IMR-90 (cell line): ENCODE data around the gene SEPTIN2. TPM values are rescaled to one million over a fixed set of nuclear protein-coding genes. Genes with fewer than 3 reads are reported as not detected.

Experiments
- ATAC-seq: fragments of 200-7000 bp; cut with Tn5 transposase; 2 replicates; pipeline ENCODE4 v1.9.1; 2020; ENCODE audit warnings: low read depth, mild to moderate bottlenecking, moderate library complexity
- BruUV-seq: library from RNA; stranded (reverse); fragments of 400-500 nt; replicated peaks from 2 replicates; lab custom pipeline; 2021; lab: Mats Ljungman, UMichigan
- CTCF ChIA-PET: fragments of 300-600 bp; formaldehyde crosslinking; extraction: SDS; loops from one replicate; lab custom pipeline; 2021; ENCODE audit warnings: antibody characterized with exemption; lab: Yijun Ruan, JAX
- POLR2A ChIA-PET: fragments of 300-600 bp; sonication (Branson Sonifier 250); formaldehyde crosslinking; loops from one replicate; lab custom pipeline; 2022; ENCODE audit warnings: antibody characterized with exemption; ENCODE audit not compliant: unreplicated experiment; lab: Charles Lee
- DNase-seq: peaks from one replicate; pipeline ENCODE4 v3.0.0; 2013
- H2AFZ ChIP-seq: replicated peaks from 2 replicates; pipeline ENCODE3; 2013; ENCODE audit warnings: low read length, mild to moderate bottlenecking; ENCODE audit not compliant: poor library complexity
- H2AK5ac ChIP-seq: 2 replicates; pipeline ENCODE4 v1.6.1; 2013; ENCODE audit warnings: low read depth, low read length, inconsistent platforms
- H2AK9ac ChIP-seq: replicated peaks from 2 replicates; pipeline ENCODE3; 2013; ENCODE audit warnings: mild to moderate bottlenecking, low read depth, low read length, moderate library complexity; ENCODE audit not compliant: poor library complexity
- H2BK120ac ChIP-seq: 2 replicates; pipeline ENCODE4 v1.6.1; 2013; ENCODE audit warnings: low read depth, low read length, inconsistent platforms
- H2BK15ac ChIP-seq: 3 replicates; pipeline ENCODE4 v1.6.1; 2013; ENCODE audit warnings: low read depth, low read length, inconsistent platforms
- H2BK20ac ChIP-seq: 2 replicates; pipeline ENCODE4 v1.6.1; 2013; ENCODE audit warnings: low read depth, mild to moderate bottlenecking, inconsistent platforms, low read length, moderate library complexity
- H2BK5ac ChIP-seq: 2 replicates; pipeline ENCODE4 v1.6.1; 2013; ENCODE audit warnings: mild to moderate bottlenecking, low read depth, low read length, inconsistent platforms; ENCODE audit not compliant: poor library complexity, severe bottlenecking
- H3K14ac ChIP-seq: replicated peaks from 2 replicates; pipeline ENCODE4 v1.6.1; 2013; ENCODE audit warnings: low read depth, low read length, inconsistent platforms
- H3K18ac ChIP-seq: 2 replicates; pipeline ENCODE4 v1.6.1; 2013; ENCODE audit warnings: low read depth, low read length, control low read depth
- H3K23ac ChIP-seq: 2 replicates; pipeline ENCODE4 v1.6.1; 2013; ENCODE audit warnings: low read depth, low read length, inconsistent platforms
- H3K27ac ChIP-seq: 2 replicates; pipeline ENCODE4 v1.5.1; 2013; ENCODE audit warnings: mild to moderate bottlenecking, control low read depth, low read length; ENCODE audit not compliant: insufficient read depth
- H3K27me3 ChIP-seq: 2 replicates; pipeline ENCODE4 v1.6.1; 2013; ENCODE audit warnings: low read length; ENCODE audit not compliant: control insufficient read depth, insufficient read depth
- H3K36me3 ChIP-seq: 2 replicates; pipeline ENCODE4 v1.6.1; 2013; ENCODE audit warnings: low read length, mixed read lengths; ENCODE audit not compliant: control insufficient read depth, insufficient read depth
- H3K4ac ChIP-seq: 2 replicates; pipeline ENCODE4 v1.6.1; 2013; ENCODE audit warnings: low read depth, low read length, inconsistent platforms
- H3K4me1 ChIP-seq: 2 replicates; pipeline ENCODE4 v1.6.1; 2013; ENCODE audit warnings: low read length, mixed read lengths; ENCODE audit not compliant: control insufficient read depth, insufficient read depth
- H3K4me2 ChIP-seq: 2 replicates; pipeline ENCODE4 v1.6.1; 2013; ENCODE audit warnings: low read depth, mild to moderate bottlenecking, control low read depth, low read length, moderate library complexity
- H3K4me3 ChIP-seq: 2 replicates; pipeline ENCODE4 v1.5.1; 2013; ENCODE audit warnings: low read depth, mild to moderate bottlenecking, control low read depth, low read length, moderate library complexity; ENCODE audit not compliant: insufficient read depth
- H3K56ac ChIP-seq: 2 replicates; pipeline ENCODE4 v1.6.1; 2013; ENCODE audit warnings: low read length, inconsistent platforms; ENCODE audit not compliant: insufficient read depth; ENCODE audit errors: extremely low read depth
- H3K79me1 ChIP-seq, 2 experiments: 2 replicates each; pipeline ENCODE4 v1.6.1; 2013; ENCODE audit warnings: low read length in 2 of 2, inconsistent platforms in 1 of 2, low read depth in 1 of 2
- H3K9ac ChIP-seq: 2 replicates; pipeline ENCODE4 v1.6.1; 2013; ENCODE audit warnings: low read depth, low read length, control low read depth
- H3K9me1 ChIP-seq: 2 replicates; pipeline ENCODE4 v1.6.1; 2013; ENCODE audit warnings: low read length, inconsistent platforms; ENCODE audit not compliant: insufficient read depth
- H3K9me3 ChIP-seq: 2 replicates; pipeline ENCODE4 v1.6.1; 2013; ENCODE audit warnings: low read length; ENCODE audit not compliant: control insufficient read depth, insufficient read depth
- H4K20me1 ChIP-seq: 2 replicates; pipeline ENCODE4 v1.6.1; 2013; ENCODE audit warnings: low read length, inconsistent platforms; ENCODE audit not compliant: insufficient read depth
- H4K5ac ChIP-seq: 2 replicates; pipeline ENCODE4 v1.6.1; 2013; ENCODE audit warnings: mild to moderate bottlenecking, low read depth, low read length, control low read depth
- H4K8ac ChIP-seq, 2 experiments: 2 replicates each; pipeline ENCODE4 v1.6.1; 2013; ENCODE audit warnings: low read depth in 2 of 2, low read length in 2 of 2, control low read depth in 1 of 2, inconsistent platforms in 1 of 2
- H4K91ac ChIP-seq: 2 replicates; pipeline ENCODE4 v1.6.1; 2013; ENCODE audit warnings: low read depth, low read length, inconsistent platforms; ENCODE audit not compliant: insufficient read depth
- BHLHE40 ChIP-seq: fragments of 150-350 bp; IDR thresholded peaks from 2 replicates; pipeline ENCODE4 v1.6.1; 2016; ENCODE audit warnings: mild to moderate bottlenecking, low read depth, low read length
- CEBPB ChIP-seq: IDR thresholded peaks from 2 replicates; pipeline ENCODE4 v1.6.1; 2012; ENCODE audit warnings: low read depth, low read length, improper control_type of control experiment
- CHD1 ChIP-seq: IDR thresholded peaks from 2 replicates; pipeline ENCODE4 v1.6.1; 2012; ENCODE audit warnings: low read depth, low read length, improper control_type of control experiment
- CTCF ChIP-seq: conservative IDR thresholded peaks from 2 replicates; pipeline ENCODE4 v1.5.1; 2012; ENCODE audit warnings: mild to moderate bottlenecking, low read depth, low read length, improper control_type of control experiment
- FOS ChIP-seq: fragments of 150-350 bp; IDR thresholded peaks from 2 replicates; pipeline ENCODE4 v1.6.1; 2016; ENCODE audit warnings: low read depth, low read length
- MAFK ChIP-seq: IDR thresholded peaks from 2 replicates; pipeline ENCODE4 v1.6.1; 2012; ENCODE audit warnings: low read depth, low read length, improper control_type of control experiment
- MAZ ChIP-seq: IDR thresholded peaks from 2 replicates; pipeline ENCODE4 v1.6.1; 2012; ENCODE audit warnings: low read depth, mild to moderate bottlenecking, low read length, improper control_type of control experiment, moderate library complexity, borderline replicate concordance
- MXI1 ChIP-seq: IDR thresholded peaks from 2 replicates; pipeline ENCODE4 v1.6.1; 2012; ENCODE audit warnings: low read depth, mild to moderate bottlenecking, low read length, moderate library complexity, borderline replicate concordance
- NFE2L2 ChIP-seq: fragments of 150-350 bp; IDR thresholded peaks from 2 replicates; pipeline ENCODE4 v1.6.1; 2016; ENCODE audit warnings: low read depth, mild to moderate bottlenecking, low read length
- POLR2A ChIP-seq: IDR thresholded peaks from 2 replicates; pipeline ENCODE4 v1.6.1; 2012; ENCODE audit warnings: mild to moderate bottlenecking, low read depth, low read length
- RAD21 ChIP-seq: IDR thresholded peaks from 2 replicates; pipeline ENCODE4 v1.6.1; 2012; ENCODE audit warnings: low read length, improper control_type of control experiment
- RCOR1 ChIP-seq: IDR thresholded peaks from 2 replicates; pipeline ENCODE4 v1.6.1; 2012; ENCODE audit warnings: mild to moderate bottlenecking, low read length, improper control_type of control experiment; ENCODE audit not compliant: insufficient replicate concordance
- RFX5 ChIP-seq: IDR thresholded peaks from 2 replicates; pipeline ENCODE4 v1.8.0; 2012; ENCODE audit warnings: low read depth, mild to moderate bottlenecking, low read length, moderate library complexity
- SMC3 ChIP-seq: fragments of 150-350 bp; IDR thresholded peaks from 2 replicates; pipeline ENCODE4 v1.6.1; 2016; ENCODE audit warnings: low read depth, mild to moderate bottlenecking, antibody characterized with exemption, low read length, moderate library complexity
- USF2 ChIP-seq: fragments of 150-350 bp; IDR thresholded peaks from 2 replicates; pipeline ENCODE4 v1.6.1; 2017; ENCODE audit warnings: mild to moderate bottlenecking, antibody characterized with exemption, low read length, low read depth
- WGBS, 2 experiments: methylation state at CpG; one replicate each; pipeline versions ENCODE4 v1.1.5 to v1.1.7; 2013; ENCODE audit warnings: missing lambda C conversion rate in 2 of 2; ENCODE audit not compliant: insufficient read length in 1 of 2; ENCODE audit errors: extremely low coverage in 2 of 2; 5-methylcytosine and 5-hydroxymethylcytosine counted together
- dilution Hi-C: fragments of 300-500 bp; cut with HindIII; formaldehyde crosslinking; loops from one replicate; pipeline ENCODE4 v1.14.3; 2018; ENCODE audit warnings: low sequenced_read_pairs; ENCODE audit not compliant: unreplicated experiment
- in situ Hi-C: fragments of 300-500 bp; cut with MboI; formaldehyde crosslinking; loops from 3 replicates; pipeline ENCODE4 v1.14.3; 2019; ENCODE audit warnings: low sequenced_read_pairs, inconsistent platforms, mixed read lengths
- intact Hi-C: fragments of 100-400 bp; cut with micrococcal nuclease; formaldehyde crosslinking; loops from 2 replicates; pipeline ENCODE4 v1.10.0; 2022
- polyA plus RNA-seq, 3 experiments: library from polyadenylated mRNA; depleted of rRNA; stranded (reverse); fragments of >200 nt; gene quantifications; 2 replicates each; pipeline ENCODE4 v1.2.3, GENCODE V29; 2012; ENCODE audit warnings: low replicate concordance in 1 of 3
- total RNA-seq: library from RNA; depleted of rRNA; stranded (reverse); fragments of >200 nt; gene quantifications from 2 replicates; pipeline ENCODE4 v1.2.3, GENCODE V29; 2012

SEPTIN2 gene
- total and polyA plus RNA-seq, 2 of the 4 experiments (the other 2 are of a cell fraction), result 420 to 504 TPM

- Histone ChIP-seq H2BK120ac (no peak overlapping the region), H2BK15ac (no peak overlapping the region), H3K27me3 (no peaks in the 10 kb centered on the region), H3K36me3 (peaks cover 45% of the 10 kb centered on the region), H4K5ac (no peak overlapping the region), H2BK20ac (no peak overlapping the region), H3K4me2 (no peak overlapping the region), H3K79me1 (peaks cover 32 to 81% of the 10 kb centered on the region in 2 experiments), H3K4ac (no peak overlapping the region), H3K14ac (no peak overlapping the region), H3K4me3 (no peak overlapping the region), H3K27ac (no peak overlapping the region), H3K9ac (no peak overlapping the region), H2AK9ac (no peak overlapping the region), H4K8ac (no peak overlapping the region), H3K23ac (no peak overlapping the region), H2AK5ac (no peak overlapping the region), H2BK5ac (no peak overlapping the region), H2AFZ (no peak overlapping the region), H4K91ac (no peak overlapping the region), H3K9me1 (peaks cover 32% of the 10 kb centered on the region), H3K4me1 (peaks cover 20% of the 10 kb centered on the region), H3K9me3 (no peaks in the 10 kb centered on the region), H3K18ac (no peak overlapping the region), H3K56ac (no peak overlapping the region), H4K20me1 (peaks cover 89% of the 10 kb centered on the region)
- WGBS, 2 experiments, result no CpG with 5 or more reads among the region's 7 CpGs
- no TSS peak for BruUV-seq
- ATAC-seq, result no peak
- DNase-seq, result no peak
- intact Hi-C loops (no loop called here), dilution Hi-C loops (no loop called here), in situ Hi-C loops (no loop called here)
- POLR2A ChIA-PET, result no interaction called here
- CTCF ChIA-PET, result no interaction called here
- TF ChIP-seq POLR2A (no peak), MXI1 (no peak), USF2 (no peak), BHLHE40 (no peak), MAFK (no peak), CHD1 (no peak), CEBPB (no peak), NFE2L2 (no peak), RFX5 (no peak), RAD21 (no peak), CTCF (no peak), MAZ (no peak), RCOR1 (no peak), SMC3 (no peak), FOS (no peak)
Observed at GRCh38 chr2:241268306-241268705, 47.4 kb upstream of the SEPTIN2 start.
